GM12878 (cell line): ENCODE measurements around the gene PLXND1. TPM values are rescaled to one million over a fixed set of nuclear protein-coding genes. Genes with fewer than 3 reads are reported as not detected.

Experiments
- ATAC-seq: fragments of 200-7000 bp; cut with Tn5 transposase; 3 replicates; pipeline ENCODE4 v1.9.1; 2020; ENCODE audit warnings: mild to moderate bottlenecking, moderate library complexity
- BruUV-seq: library from RNA; stranded (reverse); fragments of 400-500 nt; replicated peaks from 2 replicates; lab custom pipeline; 2021; lab: Mats Ljungman, UMichigan
- CTCF ChIA-PET: fragments of 300-600 bp; sonication (Branson Sonifier 250); formaldehyde crosslinking; extraction: SDS; loops from one replicate; lab custom pipeline; 2021; ENCODE audit warnings: inconsistent platforms; lab: Yijun Ruan, JAX
- POLR2A ChIA-PET: fragments of 350-600 bp; formaldehyde crosslinking; extraction: SDS; loops from one replicate; lab custom pipeline; 2021; ENCODE audit warnings: inconsistent platforms; lab: Charles Lee
- RAD21 ChIA-PET: fragments of 300-600 bp; sonication (Branson Sonifier 250); formaldehyde crosslinking; loops from one replicate; lab custom pipeline; 2023; ENCODE audit warnings: antibody characterized with exemption; ENCODE audit not compliant: unreplicated experiment; lab: Charles Lee
- SMC1A ChIA-PET: fragments of 300-600 bp; sonication (Branson Sonifier 250); formaldehyde crosslinking; loops from one replicate; lab custom pipeline; 2023; ENCODE audit not compliant: unreplicated experiment, uncharacterized antibody; lab: Charles Lee
- DNase-seq: peaks from one replicate; pipeline ENCODE4 v3.0.0-alpha.2; 2011; ENCODE audit warnings: low read depth, low spot score
- FAIRE-seq: peaks from 3 replicates; lab custom pipeline; 2011; peaks lifted over from hg19 to GRCh38; lab: Jason Lieb, UNC
- H2AFZ ChIP-seq: 2 replicates; pipeline ENCODE4 v1.6.0; 2011; ENCODE audit warnings: low read depth, low read length, control low read depth; ENCODE audit not compliant: control insufficient read depth
- H3K27ac ChIP-seq: 2 replicates; pipeline ENCODE4 v1.5.1; 2011; ENCODE audit warnings: control low read depth; ENCODE audit not compliant: control insufficient read depth, insufficient read depth
- H3K27me3 ChIP-seq, 2 experiments: replicated peaks in 1 of 2; 2 replicates each; pipeline versions ENCODE4 v1.6.0 to v1.6.1; 2011; ENCODE audit warnings: low read length in 1 of 2; ENCODE audit not compliant: control insufficient read depth in 2 of 2, insufficient read depth in 2 of 2
- H3K36me3 ChIP-seq, 2 experiments: 2 replicates each; pipeline ENCODE4 v1.5.1; 2011; ENCODE audit warnings: low read length in 1 of 2; ENCODE audit not compliant: control insufficient read depth in 2 of 2, insufficient read depth in 2 of 2
- H3K4me1 ChIP-seq: 2 replicates; pipeline ENCODE4 v1.6.1; 2011; ENCODE audit warnings: mild to moderate bottlenecking, low read length, moderate library complexity, mixed read lengths; ENCODE audit not compliant: control insufficient read depth, insufficient read depth
- H3K4me2 ChIP-seq: 2 replicates; pipeline ENCODE4 v1.6.0; 2011; ENCODE audit warnings: control low read depth; ENCODE audit not compliant: control insufficient read depth, insufficient read depth
- H3K4me3 ChIP-seq: fragments of 200-600 bp; sonication (generic); 2 replicates; pipeline ENCODE4 v1.5.1; 2016
- H3K79me2 ChIP-seq: 2 replicates; pipeline ENCODE4 v1.6.0; 2011; ENCODE audit warnings: low read length; ENCODE audit not compliant: control insufficient read depth, insufficient read depth
- H3K9ac ChIP-seq: 2 replicates; pipeline ENCODE4 v1.8.0; 2011; ENCODE audit warnings: low read length, control low read depth, mixed read lengths; ENCODE audit not compliant: control insufficient read depth, insufficient read depth
- H3K9me3 ChIP-seq: replicated peaks from 3 replicates; pipeline ENCODE4 v1.5.1; 2011; ENCODE audit warnings: mild to moderate bottlenecking, low read length; ENCODE audit not compliant: control insufficient read depth, insufficient read depth
- H4K20me1 ChIP-seq: 2 replicates; pipeline ENCODE4 v1.6.0; 2011; ENCODE audit not compliant: control insufficient read depth, insufficient read depth
- CHD2 ChIP-seq: IDR thresholded peaks from 2 replicates; pipeline ENCODE4 v1.6.1; 2011; ENCODE audit warnings: low read depth, low read length, improper control_type of control experiment, borderline replicate concordance
- LARP7 ChIP-seq: fragments of 450-650 bp; IDR thresholded peaks from 2 replicates; pipeline ENCODE4 v1.6.1; 2017; ENCODE audit warnings: mild to moderate bottlenecking
- MEF2A ChIP-seq: IDR thresholded peaks from 2 replicates; pipeline ENCODE4 v1.6.1; 2011; ENCODE audit warnings: low read depth, mild to moderate bottlenecking, low read length, moderate library complexity; ENCODE audit not compliant: insufficient read depth
- MTA2 ChIP-seq: fragments of 450-650 bp; IDR thresholded peaks from 2 replicates; pipeline ENCODE4 v1.6.1; 2016; ENCODE audit warnings: low read depth, mild to moderate bottlenecking, moderate library complexity
- MYB ChIP-seq: fragments of 150-350 bp; IDR thresholded peaks from 2 replicates; pipeline ENCODE4 v1.6.1; 2014; ENCODE audit warnings: mild to moderate bottlenecking, low read depth, low read length, borderline replicate concordance
- NBN ChIP-seq: fragments of 450-650 bp; IDR thresholded peaks from 2 replicates; pipeline ENCODE4 v1.6.1; 2016
- PML ChIP-seq: IDR thresholded peaks from 2 replicates; pipeline ENCODE4 v1.6.1; 2012; ENCODE audit warnings: low read length, inconsistent platforms
- WRNIP1 ChIP-seq: IDR thresholded peaks from 2 replicates; pipeline ENCODE4 v1.6.1; 2011; ENCODE audit warnings: low read depth, low read length, improper control_type of control experiment, borderline replicate concordance
- ZNF622 ChIP-seq: fragments of 450-650 bp; IDR thresholded peaks from 2 replicates; pipeline ENCODE4 v1.6.1; 2017; ENCODE audit warnings: mild to moderate bottlenecking, inconsistent platforms
- WGBS: methylation state at CpG from one replicate; pipeline ENCODE4 v1.1.6; 2016; ENCODE audit warnings: low lambda C conversion rate; ENCODE audit not compliant: insufficient replicate concordance, insufficient coverage; ENCODE audit errors: missing lambda C conversion rate; 5-methylcytosine and 5-hydroxymethylcytosine counted together
- in situ Hi-C: fragments of 300-500 bp; cut with MboI; formaldehyde crosslinking; loops from 9 replicates; pipeline ENCODE4 v1.14.3; 2018; ENCODE audit warnings: mixed read lengths
- intact Hi-C: fragments of 100-400 bp; cut with micrococcal nuclease; formaldehyde crosslinking; loops from one replicate; pipeline ENCODE4 v1.14.2; 2022; ENCODE audit not compliant: unreplicated experiment
- polyA plus RNA-seq, 11 experiments: library from polyadenylated mRNA; depleted of rRNA in 4 of 11; unstranded in 6 of 11; stranded (reverse) in 5 of 11; fragments of >200 nt; fragmentation: Nextera tagmentation in 4 of 11; fragmentation: Illumina TruSeq in 1 of 11; extraction: Ambion mirVana in 4 of 11; extraction: Trizol in 1 of 11; gene quantifications; 1 replicate in 1 of 11; 2 replicates in 10 of 11; pipeline versions ENCODE4 v1.2.1 to v1.2.3, GENCODE V29; 2011 to 2016; ENCODE audit warnings: inconsistent platforms in 2 of 11, missing spikeins in 2 of 11, low read depth in 1 of 11
- total RNA-seq, 4 experiments: library from RNA; depleted of rRNA in 3 of 4; stranded (reverse); fragments of >200 nt in 3 of 4; fragmentation: Illumina TruSeq in 1 of 4; extraction: Trizol in 1 of 4; gene quantifications; 2 replicates each; pipeline versions ENCODE4 v1.2.1 to v1.2.3, GENCODE V29; 2013 to 2021
- TF ChIP-seq, protein P1 (sequence below): fragments of 450-650 bp; IDR thresholded peaks from 2 replicates; pipeline ENCODE4 v1.6.1; 2017; ENCODE audit warnings: mild to moderate bottlenecking, moderate library complexity
- TF ChIP-seq, protein P2 (sequence below): fragments of 450-650 bp; conservative IDR thresholded peaks from 2 replicates; pipeline ENCODE4 v1.6.1; 2017; ENCODE audit warnings: mild to moderate bottlenecking, moderate library complexity
- TF ChIP-seq, protein P3 (sequence below): fragments of 450-650 bp; IDR thresholded peaks from 2 replicates; pipeline ENCODE4 v1.6.1; 2016; ENCODE audit warnings: mild to moderate bottlenecking
- TF ChIP-seq, protein P4 (sequence below): IDR thresholded peaks from 2 replicates; pipeline ENCODE4 v1.6.1; 2012; ENCODE audit warnings: low read depth, low read length, improper control_type of control experiment
- TF ChIP-seq, protein P5 (sequence below): fragments of 450-650 bp; IDR thresholded peaks from 2 replicates; pipeline ENCODE4 v1.6.1; 2017; ENCODE audit warnings: low read depth, mild to moderate bottlenecking, moderate library complexity

Gene PLXND1
- total and polyA plus RNA-seq, 10 of the 15 experiments (the other 5 are each of a cell fraction or from before 2014, with no cell fraction given): 0.01 to 2.3 (median 0.72) TPM; not detected in 7

DNA sequence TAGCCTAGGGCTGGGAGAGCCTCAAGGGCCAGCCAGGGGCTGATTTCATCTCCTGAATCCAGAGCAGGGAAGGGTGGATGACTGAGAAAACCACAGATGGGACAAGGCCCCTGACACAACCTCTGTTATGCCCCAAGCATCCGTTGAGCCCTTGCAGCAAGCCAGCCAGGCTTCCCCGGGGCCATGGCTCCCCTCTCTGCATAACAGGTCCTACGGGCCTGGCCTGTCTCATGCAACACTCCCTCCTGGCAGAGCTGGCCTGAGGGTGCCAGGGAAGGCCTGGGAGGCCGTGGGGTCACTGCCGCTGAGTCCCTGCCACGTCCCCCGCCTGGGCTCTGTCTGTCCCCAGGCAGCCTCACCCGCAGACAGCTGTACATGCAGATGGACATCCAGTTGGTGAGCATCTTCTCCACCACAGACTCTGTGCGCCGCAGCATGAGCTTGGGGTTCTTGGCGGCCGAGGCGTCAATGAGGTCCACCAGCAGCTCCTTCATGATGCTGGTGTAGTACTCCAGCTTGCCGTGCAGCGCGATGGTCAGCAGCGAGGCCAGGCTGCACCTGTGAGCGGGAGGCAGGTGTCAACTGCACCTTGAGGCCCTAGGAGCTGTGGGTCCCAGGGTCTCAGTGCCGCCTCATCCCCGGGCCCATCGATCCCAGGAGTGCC is 41.4 kb downstream of the PLXND1 start:
- no peak for DNase-seq
- no peaks in the 10 kb centered on the region for H3K79me2 ChIP-seq
- ChIA-PET RAD21 (no interaction called here), SMC1A (no interaction called here), POLR2A (no interaction called here), CTCF (interaction anchor here (1.5 kb wide), 1 partner anchor 75 kb away, joined by 6 read pairs; no protein-coding TSS in a partner anchor)
- H3K4me2 ChIP-seq: no peak overlapping the region
- no peaks in the 10 kb centered on the region for H4K20me1 ChIP-seq
- H3K27ac ChIP-seq: no peak overlapping the region
- no peak; the same call in 2 of the 3 replicates for ATAC-seq
- TF ChIP-seq WRNIP1 (no peak), ZNF622 (no peak), LARP7 (no peak), MTA2 (no peak), NBN (no peak), PML (no peak), MEF2A (no peak), MYB (no peak), CHD2 (no peak)
- TF ChIP-seq, protein P1, sequence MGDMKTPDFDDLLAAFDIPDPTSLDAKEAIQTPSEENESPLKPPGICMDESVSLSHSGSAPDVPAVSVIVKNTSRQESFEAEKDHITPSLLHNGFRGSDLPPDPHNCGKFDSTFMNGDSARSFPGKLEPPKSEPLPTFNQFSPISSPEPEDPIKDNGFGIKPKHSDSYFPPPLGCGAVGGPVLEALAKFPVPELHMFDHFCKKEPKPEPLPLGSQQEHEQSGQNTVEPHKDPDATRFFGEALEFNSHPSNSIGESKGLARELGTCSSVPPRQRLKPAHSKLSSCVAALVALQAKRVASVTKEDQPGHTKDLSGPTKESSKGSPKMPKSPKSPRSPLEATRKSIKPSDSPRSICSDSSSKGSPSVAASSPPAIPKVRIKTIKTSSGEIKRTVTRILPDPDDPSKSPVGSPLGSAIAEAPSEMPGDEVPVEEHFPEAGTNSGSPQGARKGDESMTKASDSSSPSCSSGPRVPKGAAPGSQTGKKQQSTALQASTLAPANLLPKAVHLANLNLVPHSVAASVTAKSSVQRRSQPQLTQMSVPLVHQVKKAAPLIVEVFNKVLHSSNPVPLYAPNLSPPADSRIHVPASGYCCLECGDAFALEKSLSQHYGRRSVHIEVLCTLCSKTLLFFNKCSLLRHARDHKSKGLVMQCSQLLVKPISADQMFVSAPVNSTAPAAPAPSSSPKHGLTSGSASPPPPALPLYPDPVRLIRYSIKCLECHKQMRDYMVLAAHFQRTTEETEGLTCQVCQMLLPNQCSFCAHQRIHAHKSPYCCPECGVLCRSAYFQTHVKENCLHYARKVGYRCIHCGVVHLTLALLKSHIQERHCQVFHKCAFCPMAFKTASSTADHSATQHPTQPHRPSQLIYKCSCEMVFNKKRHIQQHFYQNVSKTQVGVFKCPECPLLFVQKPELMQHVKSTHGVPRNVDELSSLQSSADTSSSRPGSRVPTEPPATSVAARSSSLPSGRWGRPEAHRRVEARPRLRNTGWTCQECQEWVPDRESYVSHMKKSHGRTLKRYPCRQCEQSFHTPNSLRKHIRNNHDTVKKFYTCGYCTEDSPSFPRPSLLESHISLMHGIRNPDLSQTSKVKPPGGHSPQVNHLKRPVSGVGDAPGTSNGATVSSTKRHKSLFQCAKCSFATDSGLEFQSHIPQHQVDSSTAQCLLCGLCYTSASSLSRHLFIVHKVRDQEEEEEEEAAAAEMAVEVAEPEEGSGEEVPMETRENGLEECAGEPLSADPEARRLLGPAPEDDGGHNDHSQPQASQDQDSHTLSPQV: no peak
- TF ChIP-seq, protein P2, sequence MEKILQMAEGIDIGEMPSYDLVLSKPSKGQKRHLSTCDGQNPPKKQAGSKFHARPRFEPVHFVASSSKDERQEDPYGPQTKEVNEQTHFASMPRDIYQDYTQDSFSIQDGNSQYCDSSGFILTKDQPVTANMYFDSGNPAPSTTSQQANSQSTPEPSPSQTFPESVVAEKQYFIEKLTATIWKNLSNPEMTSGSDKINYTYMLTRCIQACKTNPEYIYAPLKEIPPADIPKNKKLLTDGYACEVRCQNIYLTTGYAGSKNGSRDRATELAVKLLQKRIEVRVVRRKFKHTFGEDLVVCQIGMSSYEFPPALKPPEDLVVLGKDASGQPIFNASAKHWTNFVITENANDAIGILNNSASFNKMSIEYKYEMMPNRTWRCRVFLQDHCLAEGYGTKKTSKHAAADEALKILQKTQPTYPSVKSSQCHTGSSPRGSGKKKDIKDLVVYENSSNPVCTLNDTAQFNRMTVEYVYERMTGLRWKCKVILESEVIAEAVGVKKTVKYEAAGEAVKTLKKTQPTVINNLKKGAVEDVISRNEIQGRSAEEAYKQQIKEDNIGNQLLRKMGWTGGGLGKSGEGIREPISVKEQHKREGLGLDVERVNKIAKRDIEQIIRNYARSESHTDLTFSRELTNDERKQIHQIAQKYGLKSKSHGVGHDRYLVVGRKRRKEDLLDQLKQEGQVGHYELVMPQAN: no peak
- TF ChIP-seq, protein P3, sequence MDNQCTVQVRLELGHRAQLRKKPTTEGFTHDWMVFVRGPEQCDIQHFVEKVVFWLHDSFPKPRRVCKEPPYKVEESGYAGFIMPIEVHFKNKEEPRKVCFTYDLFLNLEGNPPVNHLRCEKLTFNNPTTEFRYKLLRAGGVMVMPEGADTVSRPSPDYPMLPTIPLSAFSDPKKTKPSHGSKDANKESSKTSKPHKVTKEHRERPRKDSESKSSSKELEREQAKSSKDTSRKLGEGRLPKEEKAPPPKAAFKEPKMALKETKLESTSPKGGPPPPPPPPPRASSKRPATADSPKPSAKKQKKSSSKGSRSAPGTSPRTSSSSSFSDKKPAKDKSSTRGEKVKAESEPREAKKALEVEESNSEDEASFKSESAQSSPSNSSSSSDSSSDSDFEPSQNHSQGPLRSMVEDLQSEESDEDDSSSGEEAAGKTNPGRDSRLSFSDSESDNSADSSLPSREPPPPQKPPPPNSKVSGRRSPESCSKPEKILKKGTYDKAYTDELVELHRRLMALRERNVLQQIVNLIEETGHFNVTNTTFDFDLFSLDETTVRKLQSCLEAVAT: no peak
- TF ChIP-seq, protein P4, sequence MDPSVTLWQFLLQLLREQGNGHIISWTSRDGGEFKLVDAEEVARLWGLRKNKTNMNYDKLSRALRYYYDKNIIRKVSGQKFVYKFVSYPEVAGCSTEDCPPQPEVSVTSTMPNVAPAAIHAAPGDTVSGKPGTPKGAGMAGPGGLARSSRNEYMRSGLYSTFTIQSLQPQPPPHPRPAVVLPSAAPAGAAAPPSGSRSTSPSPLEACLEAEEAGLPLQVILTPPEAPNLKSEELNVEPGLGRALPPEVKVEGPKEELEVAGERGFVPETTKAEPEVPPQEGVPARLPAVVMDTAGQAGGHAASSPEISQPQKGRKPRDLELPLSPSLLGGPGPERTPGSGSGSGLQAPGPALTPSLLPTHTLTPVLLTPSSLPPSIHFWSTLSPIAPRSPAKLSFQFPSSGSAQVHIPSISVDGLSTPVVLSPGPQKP: no peak
- TF ChIP-seq, protein P5, sequence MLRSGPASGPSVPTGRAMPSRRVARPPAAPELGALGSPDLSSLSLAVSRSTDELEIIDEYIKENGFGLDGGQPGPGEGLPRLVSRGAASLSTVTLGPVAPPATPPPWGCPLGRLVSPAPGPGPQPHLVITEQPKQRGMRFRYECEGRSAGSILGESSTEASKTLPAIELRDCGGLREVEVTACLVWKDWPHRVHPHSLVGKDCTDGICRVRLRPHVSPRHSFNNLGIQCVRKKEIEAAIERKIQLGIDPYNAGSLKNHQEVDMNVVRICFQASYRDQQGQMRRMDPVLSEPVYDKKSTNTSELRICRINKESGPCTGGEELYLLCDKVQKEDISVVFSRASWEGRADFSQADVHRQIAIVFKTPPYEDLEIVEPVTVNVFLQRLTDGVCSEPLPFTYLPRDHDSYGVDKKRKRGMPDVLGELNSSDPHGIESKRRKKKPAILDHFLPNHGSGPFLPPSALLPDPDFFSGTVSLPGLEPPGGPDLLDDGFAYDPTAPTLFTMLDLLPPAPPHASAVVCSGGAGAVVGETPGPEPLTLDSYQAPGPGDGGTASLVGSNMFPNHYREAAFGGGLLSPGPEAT: no peak
- FAIRE-seq: no peak
- intact Hi-C loops (no loop called here), in situ Hi-C loops (no loop called here)
- H3K4me1 ChIP-seq: no peaks in the 10 kb centered on the region
- no peak overlapping the region for H3K9ac ChIP-seq
- 63% methylated on average over 21 of the region's 21 CpGs for WGBS
- H3K27me3 ChIP-seq: no peaks in the 10 kb centered on the region
- no peak overlapping the region for H3K4me3 ChIP-seq
- no peaks in the 10 kb centered on the region for H3K36me3 ChIP-seq
- H2AFZ ChIP-seq: no peak overlapping the region
- no peaks in the 10 kb centered on the region for H3K9me3 ChIP-seq
- BruUV-seq: no TSS peak
